NCI-H748 (cell line): ENCODE data around the gene TEX54.
"Not testable (repeated sequence)": the region's sequence is repeated elsewhere in the genome, so short reads cannot be mapped to it uniquely, and the experiment has no call there.

Experiments
- DNase-seq: peaks from one replicate; lab custom pipeline; 2025; ENCODE audit not compliant: unreplicated experiment; lab: John Stamatoyannopoulos, UW

TEX54 gene

DNA sequence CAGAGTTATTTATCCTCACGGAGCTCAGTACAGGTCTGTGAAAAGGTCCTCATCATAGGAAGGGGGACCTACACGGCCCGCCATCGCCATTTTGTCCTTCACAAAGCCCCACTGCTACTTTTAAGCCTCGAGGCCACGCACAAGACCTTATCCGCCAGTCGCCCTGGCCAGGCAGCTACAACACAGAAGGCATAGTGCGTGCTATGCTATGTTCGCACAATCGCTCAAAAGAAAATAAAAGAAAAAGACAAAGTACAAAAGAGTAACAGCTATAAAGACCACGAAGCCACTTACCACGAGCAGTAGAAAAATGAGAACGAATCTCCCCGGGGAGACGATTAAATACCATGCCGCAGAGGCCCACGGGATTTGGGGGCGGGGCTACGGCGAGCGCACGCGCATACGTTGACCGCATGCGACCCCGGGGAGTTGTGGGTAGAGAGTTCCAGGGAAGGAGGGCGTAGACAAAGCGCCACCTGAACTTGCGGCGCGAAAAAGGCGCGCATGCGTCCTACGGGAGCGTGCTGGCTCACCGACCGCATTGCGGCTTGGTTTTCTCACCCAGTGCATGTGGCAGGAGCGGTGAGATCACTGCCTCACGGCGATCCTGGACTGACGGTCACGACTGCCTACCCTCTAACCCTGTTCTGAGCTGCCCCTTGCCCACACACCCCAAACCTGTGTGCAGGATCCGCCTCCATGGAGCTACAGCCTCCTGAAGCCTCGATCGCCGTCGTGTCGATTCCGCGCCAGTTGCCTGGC, 23.1 kb upstream of the TEX54 start:
- peak; percentile 98 for DNase-seq

DNA sequence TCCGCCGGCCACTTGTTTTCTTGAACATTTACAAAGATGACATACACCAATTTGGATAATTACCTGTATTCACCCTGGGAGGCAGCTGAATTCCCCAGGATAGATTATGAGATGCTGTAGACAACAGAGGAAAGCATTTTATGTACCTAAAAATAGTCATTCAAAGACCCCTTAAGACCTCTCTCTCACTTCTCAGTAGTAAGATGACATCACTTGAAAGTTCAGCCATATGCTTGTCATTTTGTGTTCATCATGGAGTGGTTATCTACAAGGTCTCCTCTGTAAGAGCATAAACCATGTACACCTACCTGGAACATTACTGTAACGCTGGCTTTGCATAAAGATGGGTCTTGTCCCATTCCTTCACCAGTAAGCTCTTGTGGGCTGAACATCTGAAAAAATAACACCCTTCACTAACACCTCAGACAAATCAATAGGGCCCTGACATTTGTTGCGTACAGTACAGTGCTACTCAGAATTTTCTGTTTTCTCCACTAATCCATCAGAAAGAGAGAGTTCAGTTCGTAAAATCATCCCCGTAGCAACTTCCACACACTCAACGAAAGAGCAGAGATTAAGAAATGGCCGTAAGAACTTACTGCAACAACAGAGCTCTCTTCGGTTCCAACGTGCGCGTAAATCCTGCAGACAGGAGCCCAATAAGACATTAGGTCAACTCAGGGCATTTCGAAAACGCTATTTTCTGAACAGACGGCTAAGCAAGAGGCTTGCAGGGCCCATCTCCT, 22.4 kb upstream of the TEX54 start:
- DNase-seq: no peak

GRCh38 chr11:62854013-62854824, 21.6 kb upstream of the TEX54 start:
- DNase-seq: no peak

GRCh38 chr11:62853279-62853965, 20.8 kb upstream of the TEX54 start:
- no peak for DNase-seq

DNA sequence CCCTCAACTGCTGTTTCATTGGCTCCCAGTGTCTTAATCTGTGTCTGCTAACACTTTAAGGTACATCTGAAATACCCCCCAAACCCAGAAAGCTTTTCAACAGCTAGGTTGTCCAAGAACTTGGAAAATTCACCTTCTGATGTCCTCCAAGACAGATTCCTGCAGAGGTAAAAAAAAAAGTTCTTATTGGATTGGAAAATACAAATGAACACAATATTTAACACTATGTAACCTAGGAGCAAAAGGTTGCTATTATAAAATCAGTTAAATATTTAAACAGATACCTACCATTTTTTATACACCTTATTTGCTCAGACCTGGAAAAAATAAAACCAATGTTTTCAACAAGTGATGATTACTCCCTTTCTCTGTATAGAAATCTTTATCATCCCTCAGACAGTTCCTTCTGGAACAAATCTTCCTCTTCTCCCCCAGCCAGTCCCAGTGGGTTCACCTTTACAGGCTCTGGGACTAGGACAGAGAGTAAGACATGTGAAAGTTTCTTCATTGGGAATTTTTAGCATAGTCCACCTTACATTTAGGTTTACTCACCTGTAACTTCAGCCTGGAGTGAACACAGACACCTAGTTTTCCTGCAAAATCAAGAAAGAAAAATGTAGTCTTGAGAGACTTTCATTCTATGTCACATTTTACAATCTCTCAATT, 20.0 kb upstream of the TEX54 start:
- DNase-seq: no peak

GRCh38 chr11:62851807-62852522, 19.3 kb upstream of the TEX54 start:
- no peak for DNase-seq

DNA sequence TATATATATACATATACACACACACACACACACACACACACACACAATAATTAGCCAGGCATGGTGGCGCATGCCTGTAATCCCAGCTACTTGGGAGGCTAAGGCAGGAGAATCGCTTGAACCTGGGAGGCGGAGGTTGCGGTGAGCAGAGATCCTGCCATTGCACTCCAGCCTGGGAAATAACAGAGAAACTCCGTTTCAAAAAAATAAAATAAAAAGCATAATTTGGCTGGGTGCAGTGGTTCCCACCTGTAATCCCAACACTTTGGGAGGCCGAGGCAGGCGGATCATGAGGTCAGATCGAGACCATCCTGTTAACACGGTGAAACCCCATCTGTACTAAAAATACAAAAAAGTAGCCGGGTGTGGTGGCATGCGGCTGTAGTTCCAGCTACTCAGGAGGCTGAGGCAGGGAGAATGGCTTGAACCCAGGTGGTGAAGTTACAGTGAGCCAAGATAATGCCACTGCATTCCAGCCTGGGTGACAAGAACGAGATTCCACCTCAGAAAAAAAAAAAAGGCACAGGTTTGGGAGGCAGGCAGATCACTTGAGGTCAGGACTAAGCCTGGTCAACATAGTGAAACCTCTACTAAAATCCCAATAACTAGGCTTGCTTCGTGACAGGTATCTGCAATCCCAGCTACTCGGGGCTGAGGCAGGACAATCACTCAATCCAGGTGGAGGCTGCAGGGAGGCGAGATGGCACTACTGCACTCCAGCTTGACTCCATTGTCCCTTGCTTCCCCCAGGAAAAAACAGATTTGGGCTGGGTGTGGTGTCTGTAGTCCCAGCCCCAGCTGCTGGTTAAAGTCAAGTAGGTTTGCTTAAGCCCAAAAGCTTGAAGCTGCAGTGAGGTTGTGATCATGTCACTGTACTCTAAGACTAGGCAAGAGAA, 18.5 kb upstream of the TEX54 start:
- DNase-seq: peak; percentile 37

DNA sequence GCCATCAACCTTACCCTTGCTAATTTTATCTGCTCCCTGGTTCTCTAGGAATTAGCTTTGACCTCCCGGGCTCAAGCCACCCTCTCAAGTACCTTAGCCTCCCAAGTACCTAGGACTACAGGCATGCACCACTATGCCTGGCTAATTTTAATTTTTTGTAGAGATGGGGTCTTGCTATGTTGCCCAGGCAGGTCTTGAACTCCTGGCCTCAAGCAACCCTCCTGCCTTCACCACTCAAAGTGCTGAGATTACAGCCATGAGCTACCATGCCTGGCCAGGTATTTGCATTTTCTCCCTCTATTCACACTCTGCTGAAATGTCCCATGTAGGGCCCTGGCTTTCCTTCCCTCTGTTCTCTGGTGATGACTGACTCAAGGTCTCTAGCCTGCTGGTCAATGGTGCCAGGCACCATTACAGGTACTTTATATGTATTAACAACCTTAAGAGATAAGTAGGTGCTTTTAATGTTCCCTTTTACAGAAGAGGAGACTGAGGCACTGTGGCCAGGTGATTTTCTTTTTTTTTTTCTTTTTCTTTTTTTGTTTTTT, 15.2 kb upstream of the TEX54 start:
- no peak for DNase-seq

- no peak for DNase-seq
Measured at GRCh38 chr11:62846177-62846576, 13.5 kb upstream of the TEX54 start.

- no peak for DNase-seq
Measured at GRCh38 chr11:62844154-62844553, 11.5 kb upstream of the TEX54 start.

- no peak for DNase-seq
Measured at GRCh38 chr11:62843466-62843865, 10.8 kb upstream of the TEX54 start.

DNA sequence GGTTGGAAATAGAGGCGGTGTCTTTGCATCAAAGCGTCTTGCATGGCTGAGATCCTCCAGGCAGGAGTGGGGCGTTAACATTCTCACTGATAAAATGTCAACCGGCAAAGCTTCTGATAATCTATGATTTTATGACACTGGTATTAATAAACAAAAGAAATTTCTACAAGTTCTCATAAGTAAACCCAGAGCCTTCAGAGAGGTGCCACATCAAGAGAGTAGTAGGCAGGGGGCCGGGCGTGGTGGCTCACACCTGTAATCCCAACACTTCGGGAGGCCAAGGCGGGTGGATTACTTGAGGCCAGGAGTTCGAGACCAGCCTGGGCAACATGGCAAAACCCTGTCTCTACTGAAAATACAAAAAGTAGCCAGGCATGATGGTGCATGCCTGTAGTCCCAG, 10.2 kb upstream of the TEX54 start:
- DNase-seq: not testable (repeated sequence)

- peak; percentile 82 for DNase-seq
Measured at GRCh38 chr11:62842171-62842741, 9.6 kb upstream of the TEX54 start.

DNA sequence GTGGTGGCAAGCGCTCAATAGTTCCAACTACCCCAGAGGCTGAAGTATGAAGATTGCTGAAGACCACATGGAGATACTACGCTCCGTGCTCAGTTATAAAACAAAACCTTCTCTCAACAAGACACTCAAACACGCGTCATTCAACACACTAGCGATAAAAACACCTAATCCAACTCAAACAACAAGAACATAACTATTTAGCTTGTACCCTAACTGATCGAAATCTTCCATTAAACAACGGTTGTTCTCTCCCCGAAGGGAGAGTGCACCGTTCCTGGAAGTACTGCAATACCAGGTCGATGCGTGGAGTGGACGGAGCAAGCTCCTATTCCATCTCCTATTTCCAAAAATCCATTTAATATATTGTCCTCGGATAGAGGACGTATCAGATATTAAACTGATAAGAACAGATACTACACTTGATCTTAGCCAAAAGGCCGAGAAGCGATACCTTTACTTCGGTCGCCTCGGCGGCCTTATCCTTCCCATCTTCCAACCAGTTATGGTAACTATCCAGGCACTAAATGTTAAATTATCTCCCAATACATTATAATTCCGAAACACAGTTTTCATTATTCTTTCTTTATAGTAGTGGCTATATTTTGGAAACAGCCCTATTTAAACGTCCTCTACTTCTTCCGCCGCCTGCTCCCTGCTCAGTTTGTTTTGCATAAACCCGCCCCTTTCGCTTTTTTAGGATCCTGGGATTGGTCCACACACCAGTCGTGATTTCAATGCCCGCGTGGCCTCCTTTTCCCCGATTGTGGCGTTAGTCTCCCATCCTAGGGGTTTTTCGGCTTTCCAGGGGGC, 8.9 kb upstream of the TEX54 start:
- peak; percentile 99 for DNase-seq

- peak; percentile 73 for DNase-seq
Measured at GRCh38 chr11:62840721-62841360, 8.2 kb upstream of the TEX54 start.

GRCh38 chr11:62839050-62839945, 6.7 kb upstream of the TEX54 start, which contains the start of gene WDR74:
TSS of gene WDR74 (minus strand) at chr11:62839590. CDS start at chr11:62839570, 20 bp downstream.
- DNase-seq: peak; percentile 95
